Anterior cingulate cortex (tissue), 58 donors: Measurements from ENCODE around the gene XRCC3.

Experiments used
- DNase-seq, 58 donors: peaks; one replicate each; lab custom pipeline; 2025; lab: John Stamatoyannopoulos, UW

The XRCC3 gene

GRCh38 chr14:103715052-103716000 lies at the start of gene XRCC3, which contains the start of gene ZFYVE21:
Gene XRCC3 (minus strand): TSS chr14:103715451. CDS start chr14:103711087, 4,364 bp downstream.
Gene ZFYVE21 (plus strand): TSS chr14:103715810. CDS start chr14:103715842, 32 bp downstream.
- DNase-seq, result peak; percentile 76 to 100 (median 99)

DNA sequence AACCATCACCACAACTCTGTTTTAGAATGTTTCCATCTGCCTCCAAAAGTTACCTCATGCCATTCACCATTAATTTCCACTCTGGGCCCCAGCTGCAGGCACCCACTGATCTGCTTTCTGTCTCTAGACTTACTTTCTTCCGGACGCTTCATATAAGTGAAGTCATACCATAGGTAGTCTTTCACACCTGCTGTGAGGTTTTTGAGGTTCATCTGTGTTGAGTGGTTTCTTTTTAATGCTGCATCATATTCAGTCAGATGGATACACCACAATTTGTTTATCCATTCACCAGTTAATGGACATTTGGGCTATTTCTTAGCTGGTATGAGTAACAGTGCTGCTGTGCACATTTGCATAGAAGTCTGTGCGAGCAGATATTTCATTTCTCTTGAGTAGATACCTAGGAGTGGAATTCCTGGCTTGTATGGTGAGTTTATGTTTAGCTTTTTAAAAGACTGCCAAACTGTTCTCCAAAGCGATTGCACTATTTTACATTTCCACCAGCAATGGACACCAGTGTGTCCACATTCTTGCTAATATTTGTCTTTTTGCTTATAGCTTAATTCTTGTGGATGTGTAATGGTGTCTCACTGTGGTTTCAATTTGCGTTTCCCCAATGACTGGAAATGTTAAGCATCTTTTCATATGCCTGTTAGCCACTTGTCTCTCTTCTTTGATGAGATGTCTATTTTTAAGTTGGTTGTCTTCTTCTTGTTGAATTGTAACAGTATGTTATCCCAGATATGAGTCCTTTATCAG lies 48.7 kb upstream of the XRCC3 start:
- DNase-seq, result no peak

GRCh38 chr14:103762541-103762940 lies 47.3 kb upstream of the XRCC3 start:
- DNase-seq, result no peak

- DNase-seq, result no peak
Measured at GRCh38 chr14:103762036-103762435, 46.8 kb upstream of the XRCC3 start.

DNA sequence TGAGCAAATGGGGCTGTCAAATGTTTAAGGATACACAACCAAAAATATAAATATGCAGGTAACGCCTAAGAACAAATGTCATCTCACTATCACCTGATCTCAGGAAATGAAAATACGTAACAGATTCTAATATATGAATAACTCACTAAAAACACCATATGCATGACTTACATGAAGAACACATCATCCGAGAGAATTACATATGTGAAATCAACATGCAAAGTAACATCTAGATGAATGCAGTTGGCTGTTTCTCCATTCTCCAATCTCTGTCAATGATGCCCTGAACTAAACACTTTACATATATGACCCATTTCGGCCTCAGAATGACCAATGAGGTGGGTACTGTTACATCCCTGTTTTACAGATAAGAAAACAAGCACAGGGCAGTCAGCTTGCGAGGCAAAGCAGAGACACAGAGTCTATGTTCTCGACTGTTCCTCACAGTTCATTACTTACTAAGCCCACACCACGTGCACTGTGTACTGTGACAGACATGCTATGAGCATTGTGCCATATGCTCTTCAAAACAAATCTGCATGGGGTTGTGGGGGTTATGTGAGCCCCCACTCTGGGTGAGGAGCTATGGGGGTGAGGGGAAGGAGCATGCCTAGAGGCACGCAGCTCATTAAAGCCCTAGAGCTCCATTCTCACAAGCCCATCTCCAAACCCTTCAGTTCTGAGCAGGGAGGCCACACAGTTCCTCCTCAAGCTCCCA lies 43.0 kb upstream of the XRCC3 start:
- no peak for DNase-seq

DNA sequence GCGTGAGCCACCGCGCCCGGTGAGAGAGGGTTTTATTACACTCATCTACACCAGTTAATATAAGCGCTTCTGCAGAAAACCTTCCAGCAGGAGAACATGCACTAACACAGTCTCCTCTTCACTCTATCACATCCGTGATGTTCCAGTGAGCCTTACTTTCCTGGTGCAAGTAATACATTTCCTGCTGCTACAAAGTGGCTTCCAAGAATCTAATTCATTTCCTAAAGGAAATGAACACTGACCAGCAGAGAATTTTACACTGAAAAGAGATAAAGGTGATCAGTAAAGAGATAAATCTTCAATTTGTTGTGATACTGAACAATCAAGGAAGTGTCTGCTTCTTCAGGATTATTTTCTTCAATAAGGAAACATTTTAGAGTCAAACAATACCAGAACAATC lies 39.8 kb upstream of the XRCC3 start:
- DNase-seq, result no peak

DNA sequence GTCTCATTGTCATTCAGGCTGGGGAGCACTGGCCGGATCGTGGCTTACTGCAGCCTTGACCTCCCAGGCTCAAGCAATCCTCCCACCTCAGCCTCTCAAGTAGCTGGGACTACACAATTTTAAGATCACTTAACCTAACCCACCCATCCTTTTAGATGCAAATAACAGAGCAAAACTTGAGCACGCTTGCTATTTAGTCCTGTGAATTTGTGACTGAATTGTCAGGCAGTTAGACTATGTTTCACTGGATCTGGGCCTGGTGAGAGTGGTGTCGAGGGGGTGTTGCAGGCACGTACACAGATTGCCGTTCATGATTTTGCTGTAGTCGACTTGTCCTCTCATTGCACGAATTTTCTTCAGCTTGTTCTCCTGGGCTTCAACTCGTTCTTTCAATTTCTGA lies 38.5 kb upstream of the XRCC3 start:
- DNase-seq, result no peak

DNA sequence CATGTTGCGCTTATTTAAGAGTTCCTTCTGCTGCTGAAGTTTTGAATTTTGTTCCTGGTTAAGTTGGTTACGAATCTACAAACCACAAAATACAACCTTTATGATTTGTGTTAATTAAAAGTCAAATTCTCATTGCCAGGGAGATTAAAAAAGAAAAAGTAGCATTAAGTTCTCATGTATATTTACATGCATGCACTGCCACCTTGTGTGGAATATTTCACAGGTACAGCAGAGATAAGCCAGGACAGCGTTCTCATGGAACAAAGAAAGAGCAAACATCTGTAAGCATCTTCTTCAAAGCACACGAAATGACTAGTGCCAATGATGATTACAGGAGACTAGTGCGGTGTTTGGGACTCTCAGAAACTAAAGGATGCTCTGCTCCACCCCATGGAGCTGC lies 34.6 kb upstream of the XRCC3 start:
- DNase-seq, result no peak

DNA sequence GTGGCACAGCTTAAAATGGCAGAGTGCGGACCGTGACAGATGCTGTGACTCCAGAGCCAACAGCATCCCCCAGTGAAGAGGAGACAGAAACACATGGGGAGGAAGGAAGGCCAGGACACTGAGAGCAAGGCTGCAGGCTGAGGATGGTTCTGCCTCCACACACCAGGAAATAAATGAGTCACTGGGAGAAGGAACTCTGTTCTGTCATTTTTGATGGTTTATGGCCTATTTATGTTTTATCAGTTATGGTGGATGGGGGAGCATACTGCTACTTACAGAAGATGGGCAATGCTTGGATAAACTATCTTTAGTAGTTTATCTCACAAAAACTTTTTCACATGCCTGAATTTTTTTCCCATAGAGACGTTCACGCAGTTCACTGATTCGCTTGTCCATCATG lies 34.2 kb upstream of the XRCC3 start:
- DNase-seq, result no peak

DNA sequence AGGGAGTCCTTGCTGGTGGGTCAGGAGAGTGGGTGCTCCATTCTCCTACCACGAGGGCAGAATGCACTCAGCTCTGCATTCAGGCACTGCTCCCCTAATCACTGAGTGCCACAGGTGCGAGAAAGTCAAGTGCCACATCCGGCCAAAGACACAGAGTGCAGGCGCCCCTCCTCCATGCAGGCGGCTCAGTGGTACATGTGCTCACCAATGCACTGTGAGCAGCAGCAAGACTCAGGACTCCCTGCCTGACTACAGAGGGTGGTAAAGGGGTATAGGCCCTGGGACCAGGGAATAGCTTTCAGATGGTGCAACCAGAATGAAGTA lies 33.2 kb upstream of the XRCC3 start:
- no peak for DNase-seq

DNA sequence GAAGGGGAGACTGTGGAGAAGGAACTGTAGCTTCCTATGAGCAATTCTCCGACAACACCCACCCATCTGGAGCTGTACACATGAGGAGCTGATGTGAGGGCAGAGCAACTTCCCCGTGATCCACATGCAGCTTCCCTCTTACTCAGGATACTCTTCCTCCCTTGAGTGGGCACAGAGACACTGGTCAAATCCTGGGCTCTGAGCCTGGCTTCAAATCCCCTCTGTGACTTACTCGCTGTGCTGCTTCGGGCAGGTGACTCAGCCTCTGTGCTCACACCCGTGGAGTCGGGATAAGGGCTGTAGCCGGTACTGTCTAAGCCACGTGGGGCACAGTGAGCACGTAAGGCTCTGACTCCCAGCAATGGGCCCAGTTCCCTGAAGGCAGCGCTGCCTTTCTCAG lies 31.4 kb upstream of the XRCC3 start:
- DNase-seq, result peak in 1 of 58 donors; percentile 30

DNA sequence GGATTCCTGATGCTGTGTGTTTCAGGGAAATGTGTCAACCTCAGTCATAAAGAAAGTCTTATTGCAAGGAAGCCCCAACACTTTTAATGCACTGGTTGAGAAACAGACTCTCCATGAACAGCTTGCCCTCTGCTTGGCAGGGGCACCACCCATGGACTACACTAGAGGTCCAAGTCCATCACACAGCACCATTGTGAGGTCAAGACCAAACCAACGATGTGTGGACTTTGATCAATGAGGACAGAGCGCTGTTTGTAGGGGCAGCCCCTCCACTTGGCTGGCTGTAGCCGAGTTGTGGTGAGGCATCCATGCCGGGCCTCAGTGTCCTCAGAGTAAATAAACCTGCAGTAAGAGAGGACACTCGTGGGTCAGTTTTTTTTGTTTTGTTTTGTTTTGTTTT lies 30.2 kb upstream of the XRCC3 start:
- DNase-seq, result no peak

- no peak for DNase-seq
Measured at GRCh38 chr14:103744621-103745395, 29.6 kb upstream of the XRCC3 start.

DNA sequence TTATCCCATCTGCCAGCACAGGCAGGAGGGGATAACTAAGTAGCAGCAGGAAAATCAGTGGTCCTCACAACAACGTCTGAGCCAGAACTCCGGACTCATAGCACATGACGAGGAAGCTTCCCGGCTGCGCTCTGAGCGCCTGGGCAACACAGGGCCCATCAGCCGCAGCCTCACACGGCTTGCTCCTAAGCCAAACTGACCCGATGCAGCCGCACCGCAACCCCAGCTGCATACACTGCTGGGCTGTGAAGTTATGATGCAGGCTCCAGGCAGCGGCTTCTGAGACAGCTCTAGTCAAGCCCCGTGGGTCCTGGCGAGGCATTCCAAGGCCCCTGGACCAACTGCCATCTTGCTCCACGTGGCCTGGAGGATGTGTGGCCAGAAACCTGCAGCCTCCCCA lies 28.4 kb upstream of the XRCC3 start:
- DNase-seq, result no peak

- no peak for DNase-seq
Measured at GRCh38 chr14:103742499-103743255, 27.4 kb upstream of the XRCC3 start.

DNA sequence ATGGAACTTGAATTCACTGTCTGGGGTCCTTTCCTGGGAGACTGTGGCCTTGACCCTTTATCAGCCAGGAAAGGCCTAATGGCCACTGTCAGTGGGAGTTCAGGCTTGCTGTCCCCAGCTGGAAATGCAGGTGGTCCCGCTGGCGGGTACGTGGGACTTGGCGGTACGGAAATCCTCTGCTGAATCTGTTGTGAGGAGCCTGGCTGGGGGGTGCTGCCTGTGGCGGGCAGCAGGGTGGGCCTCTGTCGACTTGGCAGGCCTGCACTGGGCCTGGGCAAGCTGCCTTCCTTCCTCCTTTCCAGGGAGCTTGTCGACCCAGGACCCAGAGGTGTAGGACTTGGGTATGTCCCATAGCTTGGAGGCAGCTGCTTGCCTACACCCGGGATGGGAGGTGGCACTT lies 26.6 kb upstream of the XRCC3 start:
- DNase-seq, result no peak

- peak in 1 of 58 donors; percentile 50 for DNase-seq
Measured at GRCh38 chr14:103740991-103741689, 25.9 kb upstream of the XRCC3 start.

DNA sequence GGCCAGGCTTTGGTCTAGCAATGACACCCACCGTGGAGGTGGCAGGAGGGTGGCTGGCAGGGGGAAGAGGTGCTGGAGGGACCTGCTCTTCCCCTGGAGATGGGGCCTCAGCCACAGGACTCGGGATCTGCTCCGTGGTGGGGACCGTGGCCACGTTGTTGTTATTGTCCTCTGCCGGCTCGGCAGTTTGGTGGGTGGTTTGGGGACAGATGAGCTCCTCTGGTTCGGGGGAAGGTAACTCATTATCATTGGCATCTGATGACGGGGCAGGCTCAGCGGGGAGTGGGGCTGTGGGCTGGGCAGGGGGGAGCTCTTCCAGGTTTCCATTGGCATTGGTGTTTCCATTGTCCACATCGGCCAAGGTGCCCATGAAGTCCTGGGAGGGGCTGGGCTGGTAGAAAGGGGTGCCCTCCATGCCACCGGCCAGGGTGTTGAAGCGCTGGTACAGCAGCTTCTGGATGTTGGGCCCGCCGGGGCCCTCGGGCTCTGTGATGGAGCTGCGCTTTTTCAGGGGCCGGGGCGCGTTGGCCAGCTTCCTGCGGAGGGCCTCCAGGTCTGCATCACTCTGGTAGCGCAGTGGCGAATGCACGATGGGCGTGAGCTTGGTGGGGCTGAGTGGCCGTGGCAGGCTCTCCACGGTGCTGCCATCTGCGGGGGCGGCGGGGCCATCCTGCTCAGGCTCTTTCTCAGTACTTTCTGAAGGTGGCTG lies 24.7 kb upstream of the XRCC3 start:
- DNase-seq, result no peak
